Sigmoid colon (tissue), 7 donors: ENCODE data around the gene GPD1L. TPM values are rescaled to one million over a fixed set of nuclear protein-coding genes. Genes with fewer than 3 reads are reported as not detected.

ENCODE experiments used
- DNase-seq: peaks from one replicate; pipeline ENCODE4 v3.0.0-alpha.2; 2019
- H3K27ac ChIP-seq, 4 donors: fragments of 200-600 bp; sonication (generic); one replicate each; pipeline ENCODE4 v1.5.1; 2016 to 2019; ENCODE audit warnings: mild to moderate bottlenecking in 1 of 4
- H3K27me3 ChIP-seq, 3 donors: fragments of 200-600 bp; sonication (generic); one replicate each; pipeline ENCODE4 v1.5.1; 2019; ENCODE audit warnings: mild to moderate bottlenecking in 1 of 3
- H3K36me3 ChIP-seq, 4 donors: fragments of 200-600 bp; sonication (generic); one replicate each; pipeline ENCODE4 v1.5.1; 2016 to 2019
- H3K4me1 ChIP-seq, 4 donors: fragments of 200-600 bp; sonication (generic); one replicate each; pipeline ENCODE4 v1.5.1; 2017 to 2019
- H3K4me3 ChIP-seq, 4 donors: fragments of 200-600 bp; sonication (generic); one replicate each; pipeline ENCODE4 v1.5.1; 2017 to 2019; ENCODE audit warnings: mild to moderate bottlenecking in 2 of 4, moderate library complexity in 1 of 4
- H3K9me3 ChIP-seq, 4 donors: fragments of 200-600 bp in 3 of 4; sonication (generic) in 3 of 4; one replicate each; pipeline versions ENCODE4 v1.5.1 to v1.6.1; 2013 to 2019
- EP300 ChIP-seq, 4 donors: sonication (generic); formaldehyde crosslinking; IDR thresholded peaks; one replicate each; pipeline ENCODE4 v1.6.1; 2017; ENCODE audit warnings: antibody characterized with exemption in 4 of 4
- POLR2A ChIP-seq, 2 donors: fragments of 450-650 bp; IDR thresholded peaks; one replicate each; pipeline ENCODE4 v1.6.1; 2016; ENCODE audit warnings: antibody characterized with exemption in 2 of 2, mild to moderate bottlenecking in 2 of 2, moderate library complexity in 2 of 2
- POLR2AphosphoS5 ChIP-seq, 4 donors: sonication (generic); formaldehyde crosslinking; IDR thresholded peaks; one replicate each; pipeline ENCODE4 v1.6.1; 2017; ENCODE audit warnings: antibody characterized with exemption in 4 of 4
- WGBS, 2 donors: extraction: QIAGEN DNeasy Blood & Tissue Kit; methylation state at CpG; one replicate each; pipeline ENCODE4 v1.1.7; 2013; 5-methylcytosine and 5-hydroxymethylcytosine counted together
- intact Hi-C: fragments of 100-400 bp; cut with DNase I; formaldehyde crosslinking; loops from one replicate; pipeline ENCODE4 v1.15.1; 2023
- polyA plus RNA-seq, 3 donors: library from polyadenylated mRNA; stranded (reverse); fragments of 200-250 nt; gene quantifications; one replicate each; pipeline ENCODE4 v1.2.3, GENCODE V29; 2013
- total RNA-seq, 4 donors: library from RNA; depleted of rRNA; stranded (reverse); fragments of >200 nt; gene quantifications; one replicate each; pipeline ENCODE4 v1.1.0, GENCODE V29; 2016
- TF ChIP-seq, protein P1 (sequence below), 4 experiments: fragments of 450-650 bp in 3 of 4; fragments of 200-600 bp in 1 of 4; IDR thresholded peaks; one replicate each; pipeline ENCODE4 v1.5.1; 2016 to 2019; ENCODE audit warnings: antibody characterized with exemption in 4 of 4, mild to moderate bottlenecking in 3 of 4, moderate library complexity in 2 of 4
- donor health status: healthy with polysubstance abuse.
- donor health status: Bipolar disorder and iron deficiency.
- donor health status: healthy.

GPD1L gene
- total and polyA plus RNA-seq, 7 donors: 39.1 to 67.8 (median 46.0) TPM

DNA sequence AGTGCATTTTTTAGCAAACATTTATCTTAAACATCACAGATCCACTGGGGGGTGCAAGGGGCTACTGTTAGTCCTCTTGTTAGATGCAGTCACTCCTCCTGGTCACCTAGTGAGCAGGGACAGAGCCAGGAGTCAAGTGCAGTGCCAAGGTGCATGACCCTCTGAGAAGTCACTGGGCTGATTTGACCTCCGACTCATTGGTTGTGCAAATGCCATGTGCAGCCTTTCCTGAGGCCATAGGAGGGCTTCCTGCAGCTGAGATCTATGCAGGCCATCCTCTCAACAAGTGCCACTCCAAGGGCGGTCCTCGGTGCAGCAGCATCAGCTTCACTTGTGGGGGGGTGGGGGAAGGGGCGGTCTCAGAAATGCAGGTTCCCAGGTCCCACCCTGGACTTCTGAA, 60.2 kb downstream of the GPD1L start:
- no peaks in the 10 kb centered on the region for H3K4me1 ChIP-seq
- H3K36me3 ChIP-seq: peaks cover 0 to 42% (median 11%) of the 10 kb centered on the region in 4 donors
- DNase-seq: no peak
- TF ChIP-seq POLR2AphosphoS5 (IDR thresholded peaks at IDR 0.05): no peak
- no peak for TF ChIP-seq POLR2A (IDR thresholded peaks at IDR 0.05)
- TF ChIP-seq EP300 (IDR thresholded peaks at IDR 0.05): no peak
- TF ChIP-seq, protein P1, sequence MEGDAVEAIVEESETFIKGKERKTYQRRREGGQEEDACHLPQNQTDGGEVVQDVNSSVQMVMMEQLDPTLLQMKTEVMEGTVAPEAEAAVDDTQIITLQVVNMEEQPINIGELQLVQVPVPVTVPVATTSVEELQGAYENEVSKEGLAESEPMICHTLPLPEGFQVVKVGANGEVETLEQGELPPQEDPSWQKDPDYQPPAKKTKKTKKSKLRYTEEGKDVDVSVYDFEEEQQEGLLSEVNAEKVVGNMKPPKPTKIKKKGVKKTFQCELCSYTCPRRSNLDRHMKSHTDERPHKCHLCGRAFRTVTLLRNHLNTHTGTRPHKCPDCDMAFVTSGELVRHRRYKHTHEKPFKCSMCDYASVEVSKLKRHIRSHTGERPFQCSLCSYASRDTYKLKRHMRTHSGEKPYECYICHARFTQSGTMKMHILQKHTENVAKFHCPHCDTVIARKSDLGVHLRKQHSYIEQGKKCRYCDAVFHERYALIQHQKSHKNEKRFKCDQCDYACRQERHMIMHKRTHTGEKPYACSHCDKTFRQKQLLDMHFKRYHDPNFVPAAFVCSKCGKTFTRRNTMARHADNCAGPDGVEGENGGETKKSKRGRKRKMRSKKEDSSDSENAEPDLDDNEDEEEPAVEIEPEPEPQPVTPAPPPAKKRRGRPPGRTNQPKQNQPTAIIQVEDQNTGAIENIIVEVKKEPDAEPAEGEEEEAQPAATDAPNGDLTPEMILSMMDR (IDR thresholded peaks at IDR 0.05): no peak
- H3K27ac ChIP-seq: no peak overlapping the region
- peaks cover 0 to 5% (median 2%) of the 10 kb centered on the region in 4 donors for H3K9me3 ChIP-seq
- H3K4me3 ChIP-seq: no peak overlapping the region
- WGBS, 2 donors: 96 to 98% methylated on average over 4 of the region's 4 CpGs
- H3K27me3 ChIP-seq: no peaks in the 10 kb centered on the region
- intact Hi-C loops: no loop called here

DNA sequence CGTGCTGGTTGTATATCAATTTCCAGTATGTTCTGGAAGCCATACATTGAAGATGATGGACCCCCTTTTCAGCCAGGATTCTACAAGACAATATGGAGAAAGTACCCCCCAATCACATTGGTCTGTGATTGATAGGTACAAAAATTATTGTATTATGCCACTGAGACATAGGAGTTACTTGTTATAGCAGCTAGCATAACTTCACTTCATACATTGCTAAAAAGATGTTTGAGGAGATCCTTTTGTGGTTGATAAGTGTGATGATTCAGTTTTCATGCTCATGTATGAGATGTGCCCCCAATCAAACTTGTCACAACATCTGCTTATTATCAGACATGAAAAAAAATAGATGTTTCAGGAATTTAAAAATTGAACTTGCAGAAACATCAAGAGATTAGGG, 66.0 kb downstream of the GPD1L start:
- TF ChIP-seq, protein P1 (IDR thresholded peaks at IDR 0.05): no peak
- TF ChIP-seq EP300 (IDR thresholded peaks at IDR 0.05): no peak
- TF ChIP-seq POLR2AphosphoS5 (IDR thresholded peaks at IDR 0.05): no peak
- no peak for TF ChIP-seq POLR2A (IDR thresholded peaks at IDR 0.05)
- 97 to 100% methylated on average over 1 of the region's 1 CpG for WGBS, 2 donors
- Histone ChIP-seq H3K4me3 (no peak overlapping the region), H3K27ac (no peak overlapping the region), H3K36me3 (peaks cover 0 to 4% (median under 1%) of the 10 kb centered on the region in 4 donors), H3K9me3 (peaks cover 0 to 9% (median 4%) of the 10 kb centered on the region in 4 donors), H3K4me1 (no peaks in the 10 kb centered on the region), H3K27me3 (no peaks in the 10 kb centered on the region)
- intact Hi-C loops: no loop called here
- DNase-seq: no peak

DNA sequence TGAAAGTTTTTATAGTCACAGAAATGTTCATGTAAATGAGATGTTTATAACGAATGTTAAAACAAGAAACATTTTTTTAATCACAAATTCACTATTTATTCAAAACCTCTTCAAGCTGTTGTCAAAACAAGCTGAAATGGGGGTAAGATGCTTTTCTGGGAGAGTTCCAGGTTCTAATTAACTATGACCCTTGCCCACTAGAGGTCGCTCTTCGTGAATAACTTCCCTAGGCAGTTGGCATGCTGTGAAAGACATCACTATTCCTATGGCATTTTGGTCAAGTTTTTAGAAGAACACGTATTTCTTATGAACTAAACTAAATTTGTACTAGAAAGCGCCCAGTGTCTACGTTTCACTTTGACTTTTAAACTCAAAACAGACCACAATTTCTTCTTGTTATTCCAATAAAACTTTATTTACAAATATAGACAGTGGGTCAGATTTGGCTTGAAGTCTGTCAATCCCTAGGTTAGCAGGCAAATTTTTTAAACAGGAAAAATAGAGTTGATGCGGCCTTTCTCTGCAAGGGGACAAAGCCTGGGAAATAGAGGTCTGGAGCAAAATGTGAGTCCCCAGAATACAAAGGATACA, 69.3 kb downstream of the GPD1L start:
- Histone ChIP-seq H3K27me3 (no peaks in the 10 kb centered on the region), H3K27ac (no peak overlapping the region), H3K4me3 (no peak overlapping the region), H3K9me3 (peaks cover 0 to 9% (median 4%) of the 10 kb centered on the region in 4 donors), H3K4me1 (no peaks in the 10 kb centered on the region), H3K36me3 (no peaks in the 10 kb centered on the region)
- intact Hi-C loops: no loop called here
- WGBS, 2 donors: 30 to 37% methylated on average over 7 of the region's 7 CpGs
- no peak for DNase-seq
- TF ChIP-seq EP300 (IDR thresholded peaks at IDR 0.05): no peak
- TF ChIP-seq, protein P1 (IDR thresholded peaks at IDR 0.05): peak in 2 of 4 experiments; percentile 12 to 37

DNA sequence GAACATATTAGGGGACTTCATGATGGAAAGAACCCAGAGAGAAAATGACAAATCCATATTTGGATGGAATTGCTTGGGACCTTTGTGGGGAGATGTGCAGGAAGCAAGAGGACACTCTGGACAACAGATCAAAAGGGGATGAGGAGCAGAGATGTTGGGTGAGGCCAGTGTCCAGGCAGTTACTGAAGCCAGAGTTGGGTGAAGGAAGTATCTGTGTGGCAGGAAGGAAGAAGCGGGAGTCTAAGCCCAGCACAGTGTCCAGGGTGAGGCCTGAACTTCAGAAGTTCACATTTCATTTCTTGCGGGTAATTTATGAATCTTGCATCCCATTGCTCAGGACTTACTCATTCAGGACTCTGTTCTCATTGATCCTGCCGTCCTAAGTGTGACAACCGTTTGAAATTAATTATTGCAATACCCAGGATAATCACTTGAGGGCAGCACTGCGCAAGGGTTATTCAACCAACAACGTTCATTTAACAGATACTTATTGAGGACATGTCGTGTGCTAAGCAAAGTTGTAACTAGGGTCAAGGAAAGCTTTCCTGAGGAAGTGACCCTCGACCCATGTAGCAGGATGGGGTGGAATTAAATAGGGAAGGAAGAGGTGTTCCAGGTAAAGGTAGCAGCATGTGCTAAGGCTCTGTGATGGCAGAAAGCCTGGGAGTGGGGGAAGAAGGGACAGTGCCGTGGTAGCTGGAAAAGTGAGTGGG, 70.7 kb downstream of the GPD1L start:
- DNase-seq: no peak
- intact Hi-C loops: no loop called here
- Histone ChIP-seq H3K4me3 (no peak overlapping the region), H3K27me3 (no peaks in the 10 kb centered on the region), H3K27ac (no peak overlapping the region), H3K36me3 (no peaks in the 10 kb centered on the region), H3K4me1 (no peaks in the 10 kb centered on the region), H3K9me3 (peaks cover 0 to 2% (median 0%) of the 10 kb centered on the region in 4 donors)
- TF ChIP-seq EP300 (IDR thresholded peaks at IDR 0.05): no peak
- no peak for TF ChIP-seq POLR2AphosphoS5 (IDR thresholded peaks at IDR 0.05)
- TF ChIP-seq, protein P1 (IDR thresholded peaks at IDR 0.05): peak in 2 of 4 experiments; percentile 9 to 20
- TF ChIP-seq POLR2A (IDR thresholded peaks at IDR 0.05): no peak
- WGBS, 2 donors: 8 to 18% methylated on average over 9 of the region's 9 CpGs
